Measurements from ENCODE around the gene CRACDL.
"Not testable (repeated sequence)": the region's sequence is repeated elsewhere in the genome, so short reads cannot be mapped to it uniquely, and the experiment has no call there.

Gene CRACDL

GRCh38 chr2:98901702-98902101, 34.3 kb downstream of the CRACDL start:
- H3K4ac ChIP-seq (ENCODE audit: low read depth, low read length), result no peak overlapping the region
- H3K23ac ChIP-seq (ENCODE audit: low read length), result no peak overlapping the region
- no peaks in the 10 kb centered on the region for H3K79me2 ChIP-seq (ENCODE audit: control insufficient read depth, insufficient read depth, low read length, poor library complexity)
- H2BK120ac ChIP-seq (ENCODE audit: insufficient read depth, low read length, poor library complexity), result no peak overlapping the region
- no peak for DNase-seq
- H3K27ac ChIP-seq (ENCODE audit: low read depth, low read length), result no peak overlapping the region
- no CpG with 5 or more reads among the region's 11 CpGs for WGBS (ENCODE audit: extremely low coverage, insufficient coverage, insufficient read length)
- no peak overlapping the region for H2AFZ ChIP-seq (ENCODE audit: insufficient read depth, low read length, poor library complexity)
- no peaks in the 10 kb centered on the region for H3K36me3 ChIP-seq (ENCODE audit: control insufficient read depth in 1 of 2, insufficient read depth in 2 of 2, low read length in 2 of 2)
- H3K9ac ChIP-seq (ENCODE audit: low read length), result no peak overlapping the region
- no peak overlapping the region for H4K12ac ChIP-seq (ENCODE audit: low read depth, low read length)
- H3K18ac ChIP-seq (ENCODE audit: low read length), result no peak overlapping the region
- no peaks in the 10 kb centered on the region for H3K9me3 ChIP-seq (ENCODE audit: insufficient read depth, low read depth, low read length)
- no peak overlapping the region for H4K91ac ChIP-seq (ENCODE audit: low read depth, low read length)
- H3K79me1 ChIP-seq (ENCODE audit: low read length), result no peaks in the 10 kb centered on the region
- no peak overlapping the region for H2BK5ac ChIP-seq (ENCODE audit: low read depth, low read length, poor library complexity)
- H3K14ac ChIP-seq (ENCODE audit: low read length), result no peak overlapping the region
- no peak overlapping the region for H3K4me2 ChIP-seq (ENCODE audit: low read length)
- H2BK12ac ChIP-seq (ENCODE audit: low read length), result no peak overlapping the region
- H3K27me3 ChIP-seq (ENCODE audit: insufficient read depth, low read length), result no peaks in the 10 kb centered on the region
- no peaks in the 10 kb centered on the region for H3K4me1 ChIP-seq (ENCODE audit: control insufficient read depth in 1 of 2, insufficient read depth in 2 of 2, low read length in 2 of 2)
- H2AK5ac ChIP-seq (ENCODE audit: low read length), result no peak overlapping the region
- H3K4me3 ChIP-seq (ENCODE audit: low read depth, low read length), result no peak overlapping the region
- no peak overlapping the region for H4K8ac ChIP-seq (ENCODE audit: low read depth, low read length)

- H3K14ac ChIP-seq (ENCODE audit: low read length), result no peak overlapping the region
- no peak overlapping the region for H3K4me2 ChIP-seq (ENCODE audit: low read length)
- no peaks in the 10 kb centered on the region for H3K27me3 ChIP-seq (ENCODE audit: insufficient read depth, low read length)
- no peak overlapping the region for H3K4me3 ChIP-seq (ENCODE audit: low read depth, low read length)
- H3K4ac ChIP-seq (ENCODE audit: low read depth, low read length), result no peak overlapping the region
- H4K8ac ChIP-seq (ENCODE audit: low read depth, low read length), result no peak overlapping the region
- no peak overlapping the region for H3K23ac ChIP-seq (ENCODE audit: low read length)
- no peaks in the 10 kb centered on the region for H3K4me1 ChIP-seq (ENCODE audit: control insufficient read depth in 1 of 2, insufficient read depth in 2 of 2, low read length in 2 of 2)
- no peak overlapping the region for H2BK120ac ChIP-seq (ENCODE audit: insufficient read depth, low read length, poor library complexity)
- H2AFZ ChIP-seq (ENCODE audit: insufficient read depth, low read length, poor library complexity), result no peak overlapping the region
- H3K79me2 ChIP-seq (ENCODE audit: control insufficient read depth, insufficient read depth, low read length, poor library complexity), result no peaks in the 10 kb centered on the region
- no peak overlapping the region for H4K12ac ChIP-seq (ENCODE audit: low read depth, low read length)
- no peak for DNase-seq
- H3K9me3 ChIP-seq (ENCODE audit: insufficient read depth, low read depth, low read length), result no peaks in the 10 kb centered on the region
- H4K91ac ChIP-seq (ENCODE audit: low read depth, low read length), result no peak overlapping the region
- no peak overlapping the region for H3K27ac ChIP-seq (ENCODE audit: low read depth, low read length)
- H3K79me1 ChIP-seq (ENCODE audit: low read length), result no peaks in the 10 kb centered on the region
- no peak overlapping the region for H2AK5ac ChIP-seq (ENCODE audit: low read length)
- H3K36me3 ChIP-seq (ENCODE audit: control insufficient read depth in 1 of 2, insufficient read depth in 2 of 2, low read length in 2 of 2), result no peaks in the 10 kb centered on the region
- no peak overlapping the region for H3K18ac ChIP-seq (ENCODE audit: low read length)
- no peak overlapping the region for H3K9ac ChIP-seq (ENCODE audit: low read length)
- H2BK5ac ChIP-seq (ENCODE audit: low read depth, low read length, poor library complexity), result no peak overlapping the region
- WGBS (ENCODE audit: extremely low coverage, insufficient coverage, insufficient read length), result no CpG with 5 or more reads among the region's 3 CpGs
- no peak overlapping the region for H2BK12ac ChIP-seq (ENCODE audit: low read length)
These were observed 34.7 kb downstream of the CRACDL start for GRCh38 chr2:98901291-98901690.

GRCh38 chr2:98900721-98901120, 35.3 kb downstream of the CRACDL start:
- no peaks in the 10 kb centered on the region for H3K79me2 ChIP-seq (ENCODE audit: control insufficient read depth, insufficient read depth, low read length, poor library complexity)
- H3K4me3 ChIP-seq (ENCODE audit: low read depth, low read length), result no peak overlapping the region
- no peak overlapping the region for H3K9ac ChIP-seq (ENCODE audit: low read length)
- H3K79me1 ChIP-seq (ENCODE audit: low read length), result no peaks in the 10 kb centered on the region
- H2AK5ac ChIP-seq (ENCODE audit: low read length), result no peak overlapping the region
- H2AFZ ChIP-seq (ENCODE audit: insufficient read depth, low read length, poor library complexity), result no peak overlapping the region
- H3K18ac ChIP-seq (ENCODE audit: low read length), result no peak overlapping the region
- no peak overlapping the region for H2BK5ac ChIP-seq (ENCODE audit: low read depth, low read length, poor library complexity)
- H4K91ac ChIP-seq (ENCODE audit: low read depth, low read length), result no peak overlapping the region
- H3K27me3 ChIP-seq (ENCODE audit: insufficient read depth, low read length), result no peaks in the 10 kb centered on the region
- no peak overlapping the region for H2BK120ac ChIP-seq (ENCODE audit: insufficient read depth, low read length, poor library complexity)
- no peak overlapping the region for H3K14ac ChIP-seq (ENCODE audit: low read length)
- no peaks in the 10 kb centered on the region for H3K9me3 ChIP-seq (ENCODE audit: insufficient read depth, low read depth, low read length)
- H3K23ac ChIP-seq (ENCODE audit: low read length), result no peak overlapping the region
- H3K36me3 ChIP-seq (ENCODE audit: control insufficient read depth in 1 of 2, insufficient read depth in 2 of 2, low read length in 2 of 2), result no peaks in the 10 kb centered on the region
- no peak for DNase-seq
- WGBS (ENCODE audit: extremely low coverage, insufficient coverage, insufficient read length), result no CpG with 5 or more reads among the region's 8 CpGs
- no peaks in the 10 kb centered on the region for H3K4me1 ChIP-seq (ENCODE audit: control insufficient read depth in 1 of 2, insufficient read depth in 2 of 2, low read length in 2 of 2)
- H4K12ac ChIP-seq (ENCODE audit: low read depth, low read length), result no peak overlapping the region
- H4K8ac ChIP-seq (ENCODE audit: low read depth, low read length), result no peak overlapping the region
- H3K4ac ChIP-seq (ENCODE audit: low read depth, low read length), result no peak overlapping the region
- no peak overlapping the region for H2BK12ac ChIP-seq (ENCODE audit: low read length)
- no peak overlapping the region for H3K27ac ChIP-seq (ENCODE audit: low read depth, low read length)
- H3K4me2 ChIP-seq (ENCODE audit: low read length), result no peak overlapping the region

GRCh38 chr2:98899703-98900078, 36.3 kb downstream of the CRACDL start:
- not testable (repeated sequence) for H3K79me1 ChIP-seq (ENCODE audit: low read length); H3K9me3 ChIP-seq (ENCODE audit: insufficient read depth, low read depth, low read length); H3K4ac ChIP-seq (ENCODE audit: low read depth, low read length)

More at GRCh38 chr2:98899703-98900078, 36.3 kb downstream of the CRACDL start:
- not testable (repeated sequence) for H4K91ac ChIP-seq (ENCODE audit: low read depth, low read length); H3K9ac ChIP-seq (ENCODE audit: low read length); DNase-seq; H3K4me1 ChIP-seq (ENCODE audit: control insufficient read depth in 1 of 2, insufficient read depth in 2 of 2, low read length in 2 of 2); H3K23ac ChIP-seq (ENCODE audit: low read length); H3K27me3 ChIP-seq (ENCODE audit: insufficient read depth, low read length); H2BK120ac ChIP-seq (ENCODE audit: insufficient read depth, low read length, poor library complexity); H3K4me2 ChIP-seq (ENCODE audit: low read length); H3K27ac ChIP-seq (ENCODE audit: low read depth, low read length); H3K18ac ChIP-seq (ENCODE audit: low read length); H2AFZ ChIP-seq (ENCODE audit: insufficient read depth, low read length, poor library complexity); H3K4me3 ChIP-seq (ENCODE audit: low read depth, low read length); H4K12ac ChIP-seq (ENCODE audit: low read depth, low read length); H3K36me3 ChIP-seq (ENCODE audit: control insufficient read depth in 1 of 2, insufficient read depth in 2 of 2, low read length in 2 of 2); H2BK12ac ChIP-seq (ENCODE audit: low read length); H2AK5ac ChIP-seq (ENCODE audit: low read length); H2BK5ac ChIP-seq (ENCODE audit: low read depth, low read length, poor library complexity); H4K8ac ChIP-seq (ENCODE audit: low read depth, low read length); H3K79me2 ChIP-seq (ENCODE audit: control insufficient read depth, insufficient read depth, low read length, poor library complexity); H3K14ac ChIP-seq (ENCODE audit: low read length)
- WGBS (ENCODE audit: extremely low coverage, insufficient coverage, insufficient read length), result no CpG with 5 or more reads among the region's 2 CpGs
